SK-N-SH (cell line): ENCODE results near the gene CAPNS1. TPM values are rescaled to one million over a fixed set of nuclear protein-coding genes. Genes with fewer than 3 reads are reported as not detected.

Experiments used
- CTCF ChIA-PET: fragments of 300-600, 350-600 bp; formaldehyde crosslinking; extraction: SDS; loops from one replicate; lab custom pipeline; 2021; lab: Yijun Ruan, JAX
- POLR2A ChIA-PET: fragments of 350-600 bp; sonication (Branson Sonifier 250); formaldehyde crosslinking; extraction: SDS; loops from one replicate; lab custom pipeline; 2020; ENCODE audit warnings: antibody characterized with exemption, inconsistent platforms; lab: Yijun Ruan, JAX
- DNase-seq: peaks from one replicate; pipeline ENCODE4 v3.0.0; 2012
- H2AFZ ChIP-seq: fragments of 200-600 bp; sonication (generic); 2 replicates; pipeline ENCODE4 v1.8.1; 2016; ENCODE audit warnings: antibody characterized with exemption, mild to moderate bottlenecking, low read depth
- H3F3A ChIP-seq: fragments of 200-600 bp; sonication (generic); replicated peaks from 2 replicates; pipeline ENCODE3; 2016; ENCODE audit warnings: antibody characterized with exemption, mild to moderate bottlenecking; ENCODE audit not compliant: insufficient read depth
- H3K27ac ChIP-seq, 2 experiments: fragments of 200-500 bp in 1 of 2; fragments of 200-600 bp in 1 of 2; sonication (Bioruptor generic) in 1 of 2; sonication (generic), shearing (Covaris generic) in 1 of 2; 2 replicates each; pipeline versions ENCODE4 v1.5.1 to v1.6.1; 2014 to 2016; ENCODE audit warnings: low read depth in 2 of 2, inconsistent platforms in 1 of 2, low read length in 1 of 2, mild to moderate bottlenecking in 1 of 2, mixed read lengths in 1 of 2
- H3K27me3 ChIP-seq: fragments of 200-600 bp; sonication (generic), shearing (Covaris generic); 2 replicates; pipeline ENCODE4 v1.6.1; 2016; ENCODE audit warnings: mixed run types; ENCODE audit not compliant: insufficient read depth
- H3K36me3 ChIP-seq, 2 experiments: fragments of 200-500 bp in 1 of 2; fragments of 200-600 bp in 1 of 2; sonication (Bioruptor generic) in 1 of 2; sonication (generic) in 1 of 2; replicated peaks in 1 of 2; 2 replicates each; pipeline versions ENCODE3 to v1.5.1; 2014 to 2016; ENCODE audit warnings: low read length in 1 of 2, mild to moderate bottlenecking in 1 of 2; ENCODE audit not compliant: insufficient read depth in 2 of 2, control insufficient read depth in 1 of 2
- H3K4me1 ChIP-seq, 2 experiments: fragments of 200-500 bp in 1 of 2; fragments of 200-600 bp in 1 of 2; sonication (Bioruptor generic) in 1 of 2; sonication (generic), shearing (Covaris generic) in 1 of 2; 2 replicates each; pipeline versions ENCODE4 v1.5.1 to v1.6.1; 2014 to 2016; ENCODE audit warnings: low read depth in 1 of 2, low read length in 1 of 2, mixed run types in 1 of 2; ENCODE audit not compliant: insufficient read depth in 2 of 2, control insufficient read depth in 1 of 2
- H3K4me2 ChIP-seq: fragments of 200-600 bp; sonication (generic), shearing (Covaris generic); 2 replicates; pipeline ENCODE4 v1.6.1; 2017; ENCODE audit warnings: mixed run types
- H3K4me3 ChIP-seq, 2 experiments: fragments of 200-500 bp in 1 of 2; fragments of 200-600 bp in 1 of 2; sonication (Bioruptor generic) in 1 of 2; sonication (generic), shearing (Covaris generic) in 1 of 2; 2 replicates each; pipeline versions ENCODE4 v1.5.1 to v1.8.1; 2014 to 2016; ENCODE audit warnings: low read depth in 2 of 2, inconsistent platforms in 1 of 2, low read length in 1 of 2, mild to moderate bottlenecking in 1 of 2, mixed read lengths in 1 of 2, moderate library complexity in 1 of 2
- H3K79me2 ChIP-seq: fragments of 200-600 bp; sonication (generic); 2 replicates; pipeline ENCODE4 v1.8.1; 2017; ENCODE audit warnings: mild to moderate bottlenecking; ENCODE audit not compliant: insufficient read depth
- H3K9ac ChIP-seq: fragments of 200-600 bp; sonication (generic); 2 replicates; pipeline ENCODE4 v1.6.1; 2017; ENCODE audit warnings: mixed run types
- H3K9me2 ChIP-seq: fragments of 200-600 bp; sonication (generic); 2 replicates; pipeline ENCODE4 v1.6.1; 2017; ENCODE audit warnings: mixed run types
- H3K9me3 ChIP-seq: fragments of 200-600 bp; sonication (generic); 2 replicates; pipeline ENCODE4 v1.6.1; 2017; ENCODE audit warnings: mixed run types, mild to moderate bottlenecking, moderate library complexity
- H4K20me1 ChIP-seq: fragments of 200-600 bp; sonication (generic); 2 replicates; pipeline ENCODE4 v1.6.1; 2017; ENCODE audit warnings: mild to moderate bottlenecking, mixed run types; ENCODE audit not compliant: insufficient read depth
- EZH2phosphoT487 ChIP-seq: fragments of 200-600 bp; sonication (generic); IDR thresholded peaks from 2 replicates; pipeline ENCODE4 v1.6.1; 2017; ENCODE audit warnings: low read depth, mixed run types, mild to moderate bottlenecking, antibody characterized with exemption, moderate library complexity, borderline replicate concordance
- JUND ChIP-seq: IDR thresholded peaks from 2 replicates; pipeline ENCODE4 v1.4.0; 2012
- MEF2A ChIP-seq: IDR thresholded peaks from 2 replicates; pipeline ENCODE4 v1.4.0; 2012; ENCODE audit warnings: low read depth, borderline replicate concordance
- MXI1 ChIP-seq: IDR thresholded peaks from 2 replicates; pipeline ENCODE4 v1.6.1; 2012; ENCODE audit warnings: mild to moderate bottlenecking, low read depth, low read length, improper control_type of control experiment
- POLR2AphosphoS5 ChIP-seq: IDR thresholded peaks from 2 replicates; pipeline ENCODE4 v1.6.1; 2012; ENCODE audit warnings: low read depth, low read length
- RXRA ChIP-seq: IDR thresholded peaks from 2 replicates; pipeline ENCODE4 v1.4.0; 2012; ENCODE audit warnings: low read depth, mild to moderate bottlenecking, borderline replicate concordance
- TAF1 ChIP-seq: IDR thresholded peaks from 2 replicates; pipeline ENCODE4 v1.6.1; 2012; ENCODE audit warnings: low read depth, mild to moderate bottlenecking, low read length, moderate library complexity, borderline replicate concordance
- TCF12 ChIP-seq: IDR thresholded peaks from 2 replicates; pipeline ENCODE4 v1.4.0; 2012
- TEAD4 ChIP-seq: IDR thresholded peaks from 2 replicates; pipeline ENCODE4 v1.4.0; 2012; ENCODE audit warnings: mild to moderate bottlenecking, borderline replicate concordance; ENCODE audit not compliant: insufficient read depth
- WGBS: methylation state at CpG from one replicate; pipeline ENCODE4 v1.1.6; 2017; ENCODE audit warnings: low lambda C conversion rate; 5-methylcytosine and 5-hydroxymethylcytosine counted together
- polyA plus RNA-seq, 3 experiments: library from polyadenylated mRNA; depleted of rRNA; stranded (reverse); fragments of >200 nt; gene quantifications; 2 replicates each; pipeline ENCODE4 v1.2.3, GENCODE V29; 2012
- TF ChIP-seq, protein P1 (sequence below): IDR thresholded peaks from 2 replicates; pipeline ENCODE4 v1.4.0; 2012; ENCODE audit warnings: low read depth, borderline replicate concordance
- TF ChIP-seq, protein P2 (sequence below): IDR thresholded peaks from 2 replicates; pipeline ENCODE4 v1.6.1; 2012; ENCODE audit warnings: mild to moderate bottlenecking, low read depth, low read length, moderate library complexity
- TF ChIP-seq, protein P3 (sequence below): fragments of 150-350 bp; IDR thresholded peaks from 2 replicates; pipeline ENCODE4 v1.6.1; 2016; ENCODE audit warnings: mild to moderate bottlenecking, low read depth, low read length

CAPNS1 gene
- polyA plus RNA-seq, 1 of the 3 experiments (the other 2 are of a cell fraction), result 999 TPM

DNA sequence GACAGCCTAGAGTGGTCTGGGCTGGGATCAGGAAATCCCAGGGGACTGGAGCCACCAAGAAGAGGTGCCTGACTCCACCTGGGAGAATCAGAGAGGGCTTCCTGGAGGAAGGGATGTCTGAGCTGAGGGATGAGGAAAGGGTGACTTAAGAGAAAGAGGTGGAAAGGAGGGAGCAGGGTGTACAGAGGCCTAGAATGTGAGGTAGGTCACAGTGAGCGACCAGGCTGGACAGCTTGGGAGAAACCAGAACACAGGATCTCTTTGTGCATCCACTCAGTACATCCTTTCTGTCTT lies 23.6 kb upstream of the CAPNS1 start:
- H3K27ac ChIP-seq, result peak overlapping the region; percentile 52 to 91; a peak in 2 of 4 replicates
- POLR2A ChIA-PET, result no interaction called here
- 94% methylated on average over 1 of the region's 1 CpG for WGBS

DNA sequence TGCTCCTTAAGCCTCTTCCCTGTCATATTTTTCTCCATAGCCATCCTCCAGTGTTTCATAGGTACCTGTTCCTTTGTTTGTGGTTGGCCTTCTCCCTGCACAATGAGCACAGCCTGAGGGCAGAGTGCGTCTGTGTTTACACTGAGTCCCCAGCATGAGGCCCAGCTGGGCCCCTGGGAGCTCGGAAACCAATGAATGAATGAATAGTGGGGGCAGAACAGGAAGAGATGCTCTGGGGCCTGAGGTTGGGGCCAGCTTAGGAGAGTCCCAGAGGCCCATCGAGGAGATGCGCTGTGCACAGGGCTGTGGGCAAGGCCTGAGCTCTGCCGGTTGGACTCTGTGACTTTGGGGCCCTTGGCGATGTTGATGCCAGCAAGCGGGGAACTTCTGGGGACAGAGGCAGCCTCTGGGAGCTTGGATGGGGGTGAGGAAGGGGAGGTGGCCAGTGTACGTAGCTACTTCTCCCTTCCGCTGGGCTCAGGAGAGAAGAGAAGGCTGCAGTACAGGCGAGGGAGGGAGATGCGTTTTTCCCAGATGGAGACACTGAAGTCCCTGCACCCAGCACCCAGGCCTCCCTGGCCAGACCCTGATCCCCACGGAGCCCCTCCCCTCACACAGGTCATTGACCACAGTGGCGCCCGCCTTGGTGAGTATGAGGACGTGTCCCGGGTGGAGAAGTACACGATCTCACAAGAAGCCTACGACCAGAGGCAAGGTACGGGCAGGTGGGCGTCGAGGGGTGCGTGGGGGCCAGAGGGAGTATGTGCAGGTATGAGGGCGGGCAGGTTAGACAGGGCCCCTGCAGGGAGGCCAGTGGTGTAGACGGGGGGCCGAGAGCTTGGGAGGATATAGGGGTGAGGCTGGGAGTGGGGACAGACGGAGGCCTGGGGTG lies 19.5 kb upstream of the CAPNS1 start:
- H3K9me2 ChIP-seq, result no peaks in the 10 kb centered on the region
- H3F3A ChIP-seq, result peaks cover 4% of the 10 kb centered on the region
- H3K4me3 ChIP-seq, result no peak overlapping the region
- H3K36me3 ChIP-seq, result peaks cover 14 to 34% of the 10 kb centered on the region in 2 experiments
- no peak overlapping the region for H3K4me2 ChIP-seq
- ChIA-PET CTCF (interaction anchor here (0.9 to 1.8 kb wide), 2 partner anchors 7 to 50 kb away, joined by 4 to 8 read pairs; no protein-coding TSS in a partner anchor), POLR2A (no interaction called here)
- no peaks in the 10 kb centered on the region for H3K27me3 ChIP-seq
- H3K27ac ChIP-seq, result no peak overlapping the region
- H3K9ac ChIP-seq, result no peak overlapping the region
- H3K9me3 ChIP-seq, result no peaks in the 10 kb centered on the region
- TF ChIP-seq POLR2AphosphoS5, result no peak
- H2AFZ ChIP-seq, result no peak overlapping the region
- 94% methylated on average over 26 of the region's 26 CpGs for WGBS
- H4K20me1 ChIP-seq, result no peaks in the 10 kb centered on the region
- H3K4me1 ChIP-seq, result peaks cover 6 to 10% of the 10 kb centered on the region in 2 experiments; a peak in 1 of 4 replicates
- DNase-seq, result peak; percentile 30
- H3K79me2 ChIP-seq, result peaks cover 33% of the 10 kb centered on the region; the same call in 1 of the 2 replicates

More for the DNA sequence above, 23.6 kb upstream of the CAPNS1 start:
- Histone ChIP-seq H2AFZ (no peak overlapping the region), H3K4me1 (peaks cover 6 to 22% of the 10 kb centered on the region in 2 experiments; a peak in 1 of 4 replicates), H3K9ac (peak overlapping the region; percentile 68), H3K27me3 (no peaks in the 10 kb centered on the region), H4K20me1 (no peaks in the 10 kb centered on the region), H3K36me3 (peaks cover 19 to 31% of the 10 kb centered on the region in 2 experiments), H3K4me3 (peak overlapping the region; percentile 73 to 87), H3K4me2 (peak overlapping the region; percentile 92), H3K9me2 (no peaks in the 10 kb centered on the region), H3F3A (no peaks in the 10 kb centered on the region), H3K79me2 (peaks cover 46% of the 10 kb centered on the region; the same call in 1 of the 2 replicates), H3K9me3 (no peaks in the 10 kb centered on the region)
- DNase-seq, result no peak
- CTCF ChIA-PET, result interaction anchor here (3.5 kb wide), 1 partner anchor 11 kb away, joined by 14 read pairs; no protein-coding TSS in a partner anchor
- no peak for TF ChIP-seq TAF1
- TF ChIP-seq, protein P1, sequence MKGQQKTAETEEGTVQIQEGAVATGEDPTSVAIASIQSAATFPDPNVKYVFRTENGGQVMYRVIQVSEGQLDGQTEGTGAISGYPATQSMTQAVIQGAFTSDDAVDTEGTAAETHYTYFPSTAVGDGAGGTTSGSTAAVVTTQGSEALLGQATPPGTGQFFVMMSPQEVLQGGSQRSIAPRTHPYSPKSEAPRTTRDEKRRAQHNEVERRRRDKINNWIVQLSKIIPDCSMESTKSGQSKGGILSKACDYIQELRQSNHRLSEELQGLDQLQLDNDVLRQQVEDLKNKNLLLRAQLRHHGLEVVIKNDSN, result no peak
- no peak for TF ChIP-seq TEAD4

DNA sequence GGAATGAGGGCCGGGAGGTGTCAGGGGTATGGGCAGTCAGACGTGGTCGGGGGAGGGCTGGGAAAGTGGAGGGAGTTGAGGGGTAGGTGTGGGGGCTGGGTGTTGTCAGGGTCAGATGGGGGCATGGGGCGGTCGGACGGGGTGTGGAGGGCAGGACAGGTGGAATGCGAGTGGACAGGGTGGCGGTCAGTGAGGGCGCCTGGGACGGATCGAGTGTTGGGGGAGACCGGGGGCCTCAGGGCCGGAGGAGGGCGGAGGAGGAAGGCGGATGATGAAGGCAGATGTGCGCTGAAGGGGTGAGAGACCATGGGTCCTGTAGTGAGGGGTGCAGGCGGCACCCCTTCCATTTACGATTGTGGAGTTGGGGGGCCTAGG lies 18.9 kb upstream of the CAPNS1 start:
- whole genome bisulfite sequencing, result 96% methylated on average over 18 of the region's 18 CpGs
- TF ChIP-seq, protein P2, sequence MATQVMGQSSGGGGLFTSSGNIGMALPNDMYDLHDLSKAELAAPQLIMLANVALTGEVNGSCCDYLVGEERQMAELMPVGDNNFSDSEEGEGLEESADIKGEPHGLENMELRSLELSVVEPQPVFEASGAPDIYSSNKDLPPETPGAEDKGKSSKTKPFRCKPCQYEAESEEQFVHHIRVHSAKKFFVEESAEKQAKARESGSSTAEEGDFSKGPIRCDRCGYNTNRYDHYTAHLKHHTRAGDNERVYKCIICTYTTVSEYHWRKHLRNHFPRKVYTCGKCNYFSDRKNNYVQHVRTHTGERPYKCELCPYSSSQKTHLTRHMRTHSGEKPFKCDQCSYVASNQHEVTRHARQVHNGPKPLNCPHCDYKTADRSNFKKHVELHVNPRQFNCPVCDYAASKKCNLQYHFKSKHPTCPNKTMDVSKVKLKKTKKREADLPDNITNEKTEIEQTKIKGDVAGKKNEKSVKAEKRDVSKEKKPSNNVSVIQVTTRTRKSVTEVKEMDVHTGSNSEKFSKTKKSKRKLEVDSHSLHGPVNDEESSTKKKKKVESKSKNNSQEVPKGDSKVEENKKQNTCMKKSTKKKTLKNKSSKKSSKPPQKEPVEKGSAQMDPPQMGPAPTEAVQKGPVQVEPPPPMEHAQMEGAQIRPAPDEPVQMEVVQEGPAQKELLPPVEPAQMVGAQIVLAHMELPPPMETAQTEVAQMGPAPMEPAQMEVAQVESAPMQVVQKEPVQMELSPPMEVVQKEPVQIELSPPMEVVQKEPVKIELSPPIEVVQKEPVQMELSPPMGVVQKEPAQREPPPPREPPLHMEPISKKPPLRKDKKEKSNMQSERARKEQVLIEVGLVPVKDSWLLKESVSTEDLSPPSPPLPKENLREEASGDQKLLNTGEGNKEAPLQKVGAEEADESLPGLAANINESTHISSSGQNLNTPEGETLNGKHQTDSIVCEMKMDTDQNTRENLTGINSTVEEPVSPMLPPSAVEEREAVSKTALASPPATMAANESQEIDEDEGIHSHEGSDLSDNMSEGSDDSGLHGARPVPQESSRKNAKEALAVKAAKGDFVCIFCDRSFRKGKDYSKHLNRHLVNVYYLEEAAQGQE, result no peak
- TF ChIP-seq RXRA (no peak), MEF2A (no peak), TEAD4 (no peak), TCF12 (no peak), MXI1 (no peak), JUND (no peak), EZH2phosphoT487 (no peak)
- TF ChIP-seq, protein P1, result no peak
- TF ChIP-seq, protein P3, sequence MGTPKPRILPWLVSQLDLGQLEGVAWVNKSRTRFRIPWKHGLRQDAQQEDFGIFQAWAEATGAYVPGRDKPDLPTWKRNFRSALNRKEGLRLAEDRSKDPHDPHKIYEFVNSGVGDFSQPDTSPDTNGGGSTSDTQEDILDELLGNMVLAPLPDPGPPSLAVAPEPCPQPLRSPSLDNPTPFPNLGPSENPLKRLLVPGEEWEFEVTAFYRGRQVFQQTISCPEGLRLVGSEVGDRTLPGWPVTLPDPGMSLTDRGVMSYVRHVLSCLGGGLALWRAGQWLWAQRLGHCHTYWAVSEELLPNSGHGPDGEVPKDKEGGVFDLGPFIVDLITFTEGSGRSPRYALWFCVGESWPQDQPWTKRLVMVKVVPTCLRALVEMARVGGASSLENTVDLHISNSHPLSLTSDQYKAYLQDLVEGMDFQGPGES, result no peak

More for the DNA sequence above, 18.9 kb upstream of the CAPNS1 start:
- DNase-seq, result peak; percentile 21
- Histone ChIP-seq H3K9me3 (no peaks in the 10 kb centered on the region), H3K4me3 (no peak overlapping the region), H3K27me3 (no peaks in the 10 kb centered on the region), H4K20me1 (no peaks in the 10 kb centered on the region), H3F3A (peaks cover 6% of the 10 kb centered on the region), H3K9ac (no peak overlapping the region), H3K4me1 (peaks cover 6 to 9% of the 10 kb centered on the region in 2 experiments; a peak in 1 of 4 replicates), H3K79me2 (peaks cover 31% of the 10 kb centered on the region; the same call in 1 of the 2 replicates), H2AFZ (no peak overlapping the region), H3K9me2 (no peaks in the 10 kb centered on the region), H3K4me2 (no peak overlapping the region), H3K36me3 (peaks cover 19 to 34% of the 10 kb centered on the region in 2 experiments), H3K27ac (no peak overlapping the region)
- POLR2A ChIA-PET, result no interaction called here
- CTCF ChIA-PET, result no interaction called here
